ENCODE results near the gene IL2RA. TPM values are rescaled to one million over a fixed set of nuclear protein-coding genes. Genes with fewer than 3 reads are reported as not detected.

The IL2RA gene
- total RNA-seq, 3 donors from 2014 or later = 0.33 to 1.3 (median 0.88) TPM

DNA sequence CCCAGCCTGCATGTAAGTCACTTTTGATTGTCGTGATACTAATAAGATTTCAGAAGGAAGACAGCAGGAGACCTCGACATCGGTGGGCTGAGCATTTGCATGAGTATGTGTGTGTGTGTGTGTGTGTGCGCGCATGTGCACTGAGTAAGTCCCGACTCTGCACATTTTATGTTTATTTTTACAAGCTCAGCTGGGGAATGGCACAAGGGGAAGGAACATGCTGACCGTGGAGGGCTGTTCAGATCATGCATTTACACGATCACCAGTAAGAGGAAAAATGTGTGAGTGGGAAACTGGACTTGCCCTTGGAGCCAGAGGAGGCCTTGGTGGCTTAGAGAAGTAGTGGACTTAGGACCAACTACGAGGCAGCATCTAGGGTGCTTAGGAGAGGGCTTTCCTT lies 41.3 kb downstream of the IL2RA start:
- no peak for TF ChIP-seq POLR2AphosphoS5 (IDR thresholded peaks at IDR 0.05)
- TF ChIP-seq POLR2A (IDR thresholded peaks at IDR 0.05) = no peak
- no peak for TF ChIP-seq CTCF (IDR thresholded peaks at IDR 0.05)
- Histone ChIP-seq H3K36me3 (no peaks in the 10 kb centered on the region), H3K9me3 (no peaks in the 10 kb centered on the region), H3K27ac (no peak overlapping the region), H3K4me3 (no peak overlapping the region), H3K27me3 (no peaks in the 10 kb centered on the region), H3K4me1 (no peaks in the 10 kb centered on the region)
- DNase-seq (ENCODE audit: low spot score in 2 of 2) = no peak
- intact Hi-C loops (cut with DNase I; ENCODE audit: low total_unique reads) = no loop called here

DNA sequence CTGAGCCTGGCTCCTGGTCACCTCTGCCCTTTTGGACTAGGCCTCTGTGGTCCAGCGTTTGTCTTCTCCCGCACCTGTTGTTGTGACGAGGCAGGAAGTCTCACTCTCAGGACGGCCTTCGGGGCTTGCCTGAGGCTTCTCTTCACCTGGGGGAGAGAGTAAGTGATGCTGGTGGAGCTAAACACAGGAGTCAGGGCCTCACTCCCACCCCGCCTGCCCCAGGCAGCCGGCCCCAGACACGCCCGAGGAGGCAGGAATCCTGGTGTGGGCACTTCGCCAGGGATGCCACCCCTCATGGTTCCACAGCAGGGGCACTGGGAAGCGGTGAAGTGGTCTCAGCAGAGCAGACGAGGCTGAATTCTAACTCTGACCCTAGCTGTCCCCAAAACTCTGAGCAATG lies 42.4 kb downstream of the IL2RA start:
- TF ChIP-seq CTCF (IDR thresholded peaks at IDR 0.05) = no peak
- TF ChIP-seq POLR2AphosphoS5 (IDR thresholded peaks at IDR 0.05) = no peak
- no peak for TF ChIP-seq POLR2A (IDR thresholded peaks at IDR 0.05)
- Histone ChIP-seq H3K27ac (no peak overlapping the region), H3K27me3 (no peaks in the 10 kb centered on the region), H3K9me3 (no peaks in the 10 kb centered on the region), H3K4me1 (no peaks in the 10 kb centered on the region), H3K36me3 (no peaks in the 10 kb centered on the region), H3K4me3 (no peak overlapping the region)
- DNase-seq (ENCODE audit: low spot score in 2 of 2) = no peak
- intact Hi-C loops (cut with DNase I; ENCODE audit: low total_unique reads) = no loop called here

GRCh38 chr10:6019010-6019782 lies 43.0 kb downstream of the IL2RA start:
- H3K36me3 ChIP-seq = no peaks in the 10 kb centered on the region
- H3K4me1 ChIP-seq = no peaks in the 10 kb centered on the region
- intact Hi-C loops (cut with DNase I; ENCODE audit: low total_unique reads) = no loop called here
- DNase-seq (ENCODE audit: low spot score in 2 of 2) = no peak
- H3K27me3 ChIP-seq = no peaks in the 10 kb centered on the region
- H3K9me3 ChIP-seq = no peaks in the 10 kb centered on the region
- H3K27ac ChIP-seq = peak overlapping the region in 1 of 2 donors; percentile 90
- TF ChIP-seq CTCF (IDR thresholded peaks at IDR 0.05) (no peak), POLR2A (IDR thresholded peaks at IDR 0.05) (no peak), POLR2AphosphoS5 (IDR thresholded peaks at IDR 0.05) (no peak)
- H3K4me3 ChIP-seq = no peak overlapping the region

DNA sequence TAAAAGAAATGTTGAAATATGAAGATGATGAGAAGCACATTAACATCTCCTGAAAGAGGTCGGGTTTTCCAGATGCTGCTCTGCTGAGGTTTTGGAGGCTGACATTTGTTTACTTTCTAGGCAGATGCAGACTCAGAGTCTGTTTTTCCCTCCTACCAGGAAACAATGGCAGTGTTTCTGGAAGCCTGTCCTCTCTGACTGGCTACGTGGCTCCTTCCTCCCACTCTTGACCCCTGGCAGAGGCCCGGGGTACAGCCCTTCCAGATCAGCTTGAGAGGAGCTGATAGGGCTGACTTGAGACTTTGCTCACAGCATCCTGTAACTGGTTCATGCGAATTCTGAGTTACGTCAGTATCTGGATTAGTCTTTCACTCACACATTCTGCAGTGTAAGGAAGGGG lies 43.7 kb downstream of the IL2RA start:
- H3K27me3 ChIP-seq = no peaks in the 10 kb centered on the region
- no peaks in the 10 kb centered on the region for H3K9me3 ChIP-seq
- TF ChIP-seq CTCF (IDR thresholded peaks at IDR 0.05) (no peak), POLR2A (IDR thresholded peaks at IDR 0.05) (no peak), POLR2AphosphoS5 (IDR thresholded peaks at IDR 0.05) (no peak)
- intact Hi-C loops (cut with DNase I; ENCODE audit: low total_unique reads) = no loop called here
- H3K4me3 ChIP-seq = no peak overlapping the region
- no peaks in the 10 kb centered on the region for H3K4me1 ChIP-seq
- DNase-seq (ENCODE audit: low spot score in 2 of 2) = no peak
- peak overlapping the region; percentile 62 to 90 for H3K27ac ChIP-seq
- H3K36me3 ChIP-seq = no peaks in the 10 kb centered on the region

GRCh38 chr10:6017781-6018354 lies 44.3 kb downstream of the IL2RA start:
- Histone ChIP-seq H3K27ac (peak overlapping the region; percentile 62 to 90), H3K27me3 (no peaks in the 10 kb centered on the region), H3K4me3 (no peak overlapping the region), H3K36me3 (no peaks in the 10 kb centered on the region), H3K9me3 (no peaks in the 10 kb centered on the region), H3K4me1 (no peaks in the 10 kb centered on the region)
- TF ChIP-seq POLR2AphosphoS5 (IDR thresholded peaks at IDR 0.05) = no peak
- DNase-seq (ENCODE audit: low spot score in 2 of 2) = no peak
- intact Hi-C loops (cut with DNase I; ENCODE audit: low total_unique reads) = no loop called here

Measured in breast epithelium (tissue), 4 donors.